MM.1S (cell line): ENCODE measurements around the gene HDGF.

Source experiments
- DNase-seq: peaks from one replicate; pipeline ENCODE4 v3.0.0-alpha.2; 2015
- H2AFZ ChIP-seq: fragments of 300-600 bp; sonication (generic); 2 replicates; pipeline ENCODE4 v1.6.0; 2016; ENCODE audit warnings: antibody characterized with exemption, low read length
- H3F3A ChIP-seq: fragments of 300-600 bp; sonication (generic); 2 replicates; pipeline ENCODE4 v1.6.1; 2016; ENCODE audit warnings: mild to moderate bottlenecking, antibody characterized with exemption, low read length, moderate library complexity, mixed read lengths; ENCODE audit not compliant: insufficient read depth
- H3K27ac ChIP-seq: fragments of 300-600 bp; sonication (generic); 2 replicates; pipeline ENCODE4 v1.5.1; 2016; ENCODE audit warnings: mild to moderate bottlenecking, low read length
- H3K27me3 ChIP-seq: fragments of 300-600 bp; sonication (generic); replicated peaks from 2 replicates; pipeline ENCODE4 v1.6.0; 2016; ENCODE audit warnings: low read length; ENCODE audit not compliant: insufficient read depth
- H3K36me3 ChIP-seq: fragments of 300-600 bp; sonication (generic); replicated peaks from 2 replicates; pipeline ENCODE4 v1.6.1; 2016; ENCODE audit warnings: mild to moderate bottlenecking, low read length, mixed read lengths; ENCODE audit not compliant: insufficient read depth
- H3K4me1 ChIP-seq: fragments of 300-600 bp; sonication (generic); 2 replicates; pipeline ENCODE4 v1.6.1; 2016; ENCODE audit warnings: low read length, mixed read lengths
- H3K4me2 ChIP-seq: fragments of 300-600 bp; sonication (generic); 2 replicates; pipeline ENCODE4 v1.6.0; 2016; ENCODE audit warnings: low read depth, low read length
- H3K4me3 ChIP-seq: fragments of 300-600 bp; sonication (generic); 2 replicates; pipeline ENCODE4 v1.5.1; 2016; ENCODE audit warnings: low read length, mixed read lengths
- H3K79me2 ChIP-seq: fragments of 300-600 bp; sonication (generic); 2 replicates; pipeline ENCODE4 v1.6.1; 2016; ENCODE audit warnings: mixed run types, low read length, mixed read lengths
- H3K9ac ChIP-seq: fragments of 300-600 bp; sonication (generic); 2 replicates; pipeline ENCODE4 v1.6.1; 2016; ENCODE audit warnings: low read length, mixed read lengths
- H3K9me2 ChIP-seq: fragments of 300-600 bp; sonication (generic); replicated peaks from 2 replicates; pipeline ENCODE4 v1.6.1; 2016; ENCODE audit warnings: mild to moderate bottlenecking, low read length, mixed read lengths; ENCODE audit not compliant: insufficient read depth
- H3K9me3 ChIP-seq: fragments of 300-600 bp; sonication (generic); replicated peaks from 2 replicates; pipeline ENCODE4 v1.6.1; 2016; ENCODE audit warnings: mild to moderate bottlenecking, low read length, mixed read lengths; ENCODE audit not compliant: insufficient read depth
- H4K20me1 ChIP-seq: fragments of 300-600 bp; sonication (generic); 2 replicates; pipeline ENCODE4 v1.6.1; 2016; ENCODE audit warnings: mild to moderate bottlenecking, low read length, moderate library complexity, mixed read lengths; ENCODE audit not compliant: insufficient read depth
- CTCF ChIP-seq: fragments of 300-600 bp; sonication (generic); IDR thresholded peaks from 2 replicates; pipeline ENCODE4 v1.5.1; 2016; ENCODE audit warnings: antibody characterized with exemption, low read length, mixed read lengths
- EZH2 ChIP-seq: fragments of 300-600 bp; sonication (generic); optimal IDR thresholded peaks from 2 replicates; pipeline ENCODE3; 2017; ENCODE audit warnings: low read depth, mild to moderate bottlenecking, antibody characterized with exemption, low read length, mixed read lengths
- EZH2phosphoT487 ChIP-seq: fragments of 300-600 bp; sonication (generic); IDR thresholded peaks from 2 replicates; pipeline ENCODE4 v1.6.1; 2018; ENCODE audit warnings: antibody characterized with exemption, low read length

Gene HDGF

GRCh38 chr1:156795787-156796186 is 44.3 kb upstream of the HDGF start:
- Histone ChIP-seq H3K9ac (no peak overlapping the region), H3K36me3 (peaks cover 17% of the 10 kb centered on the region), H3F3A (peaks cover 19% of the 10 kb centered on the region), H3K9me2 (no peaks in the 10 kb centered on the region), H4K20me1 (0 out of 2 replicates have a peak, but pooled peaks cover 8% of the 10 kb centered on the region), H3K27me3 (no peaks in the 10 kb centered on the region), H3K4me2 (no peak overlapping the region), H3K4me3 (no peak overlapping the region), H3K9me3 (no peaks in the 10 kb centered on the region), H3K27ac (no peak overlapping the region), H3K79me2 (0 out of 2 replicates have a peak, but pooled peaks cover 7% of the 10 kb centered on the region), H3K4me1 (peaks cover 16% of the 10 kb centered on the region; the same call in 1 of the 2 replicates), H2AFZ (no peak overlapping the region)
- no peak for DNase-seq
- TF ChIP-seq EZH2 (no peak), CTCF (no peak), EZH2phosphoT487 (no peak)

GRCh38 chr1:156795374-156795733 is 43.9 kb upstream of the HDGF start:
- Histone ChIP-seq H3K4me3 (no peak overlapping the region), H3K4me2 (no peak overlapping the region), H3F3A (peaks cover 19% of the 10 kb centered on the region), H3K27ac (no peak overlapping the region), H3K79me2 (0 out of 2 replicates have a peak, but pooled peaks cover 7% of the 10 kb centered on the region), H3K4me1 (peaks cover 16% of the 10 kb centered on the region; the same call in 1 of the 2 replicates), H3K9me2 (no peaks in the 10 kb centered on the region), H4K20me1 (0 out of 2 replicates have a peak, but pooled peaks cover 8% of the 10 kb centered on the region), H2AFZ (no peak overlapping the region), H3K36me3 (peaks cover 17% of the 10 kb centered on the region), H3K9me3 (no peaks in the 10 kb centered on the region), H3K27me3 (no peaks in the 10 kb centered on the region), H3K9ac (no peak overlapping the region)
- TF ChIP-seq CTCF (no peak), EZH2 (no peak), EZH2phosphoT487 (no peak)
- no peak for DNase-seq

GRCh38 chr1:156794506-156795373 is 43.3 kb upstream of the HDGF start:
- Histone ChIP-seq H2AFZ (no peak overlapping the region), H3K9me2 (no peaks in the 10 kb centered on the region), H3K27me3 (no peaks in the 10 kb centered on the region), H3K27ac (no peak overlapping the region), H3K79me2 (0 out of 2 replicates have a peak, but pooled peaks cover 7% of the 10 kb centered on the region), H3K9me3 (no peaks in the 10 kb centered on the region), H4K20me1 (0 out of 2 replicates have a peak, but pooled peaks cover 8% of the 10 kb centered on the region), H3K4me2 (no peak overlapping the region), H3K4me1 (peaks cover 16% of the 10 kb centered on the region; the same call in 1 of the 2 replicates), H3K9ac (no peak overlapping the region), H3F3A (peaks cover 19% of the 10 kb centered on the region), H3K36me3 (peaks cover 17% of the 10 kb centered on the region), H3K4me3 (no peak overlapping the region)
- no peak for TF ChIP-seq CTCF
- TF ChIP-seq EZH2phosphoT487 = no peak
- no peak for TF ChIP-seq EZH2
- DNase-seq = no peak
